CD4-positive, alpha-beta T cell (primary cell): ENCODE results near the gene AGXT. TPM values are rescaled to one million over a fixed set of nuclear protein-coding genes. Genes with fewer than 3 reads are reported as not detected.

Source experiments
- ATAC-seq: fragments of 200-7000 bp; cut with Tn5 transposase; one replicate; pipeline ENCODE4 v1.10.0; 2022; ENCODE audit warnings: mild to moderate bottlenecking; ENCODE audit not compliant: poor library complexity
- CTCF ChIA-PET: fragments of 350-600 bp; sonication (Branson Sonifier 250); formaldehyde crosslinking; loops from one replicate; lab custom pipeline; 2021; ENCODE audit warnings: antibody characterized with exemption, inconsistent platforms; lab: Charles Lee
- POLR2A ChIA-PET: fragments of 350-600 bp; sonication (Branson Sonifier 250); formaldehyde crosslinking; loops from one replicate; lab custom pipeline; 2021; ENCODE audit warnings: antibody characterized with exemption, inconsistent platforms; lab: Charles Lee
- DNase-seq, 14 experiments: peaks; one replicate each; pipeline ENCODE4 v3.0.0-alpha.2; 2013 to 2020; ENCODE audit warnings: mixed read lengths in 2 of 14
- H3K27ac ChIP-seq, 2 donors: one replicate each; pipeline versions ENCODE4 v1.5.1 to v1.7.0; 2013; ENCODE audit warnings: low read length in 2 of 2, low read depth in 1 of 2, mild to moderate bottlenecking in 1 of 2
- H3K27me3 ChIP-seq, 2 experiments: 1 replicate in 1 of 2; 2 replicates in 1 of 2; pipeline versions ENCODE4 v1.6.1 to v1.7.0; 2013; ENCODE audit warnings: low read length in 2 of 2, control low read depth in 1 of 2, mild to moderate bottlenecking in 1 of 2, moderate library complexity in 1 of 2; ENCODE audit not compliant: insufficient read depth in 2 of 2, control insufficient read depth in 1 of 2
- H3K36me3 ChIP-seq: one replicate; pipeline ENCODE4 v1.6.1; 2013; ENCODE audit warnings: low read length, control low read depth; ENCODE audit not compliant: insufficient read depth
- H3K4me1 ChIP-seq: one replicate; pipeline ENCODE4 v1.6.1; 2013; ENCODE audit warnings: low read length, control low read depth; ENCODE audit not compliant: insufficient read depth
- H3K4me3 ChIP-seq: one replicate; pipeline ENCODE4 v1.5.1; 2013; ENCODE audit warnings: mild to moderate bottlenecking, low read length, moderate library complexity
- H3K9me3 ChIP-seq, 2 experiments: 1 replicate in 1 of 2; 2 replicates in 1 of 2; pipeline versions ENCODE4 v1.6.1 to v1.7.0; 2013; ENCODE audit warnings: low read length in 2 of 2, mild to moderate bottlenecking in 2 of 2, control low read depth in 1 of 2, moderate library complexity in 1 of 2; ENCODE audit not compliant: control insufficient read depth in 1 of 2, insufficient read depth in 1 of 2
- H3K27ac Mint-ChIP-seq: one replicate; pipeline ENCODE4 v1.8.0; 2020; ENCODE audit warnings: mixed read lengths
- H3K27me3 Mint-ChIP-seq: one replicate; pipeline ENCODE4 v1.8.0; 2021; ENCODE audit warnings: mixed read lengths
- H3K36me3 Mint-ChIP-seq: one replicate; pipeline ENCODE4 v1.8.0; 2021; ENCODE audit warnings: low read depth, mixed read lengths
- H3K4me1 Mint-ChIP-seq: one replicate; pipeline ENCODE4 v1.8.0; 2021; ENCODE audit warnings: low read depth, mixed read lengths
- H3K4me3 Mint-ChIP-seq: one replicate; pipeline ENCODE4 v1.8.0; 2020; ENCODE audit warnings: mild to moderate bottlenecking, mixed read lengths
- H3K9me3 Mint-ChIP-seq: one replicate; pipeline ENCODE4 v1.8.0; 2020; ENCODE audit warnings: mixed read lengths
- CTCF ChIP-seq: fragments of 200-600 bp; IDR thresholded peaks from one replicate; pipeline ENCODE4 v1.8.0; 2022; ENCODE audit warnings: antibody characterized with exemption, mild to moderate bottlenecking
- intact Hi-C, 2 experiments: fragments of 100-400 bp; cut with DNase I in 1 of 2; cut with micrococcal nuclease in 1 of 2; formaldehyde crosslinking; loops; one replicate each; pipeline versions ENCODE4 v1.15.1 to v1.9.0; 2023 to 2025; cut with DNase I, micrococcal nuclease
- total RNA-seq, 174 experiments: library from RNA in 2 of 174; stranded (reverse) in 2 of 174; gene quantifications; one replicate each; pipeline ENCODE4 v1.2.3 and lab custom pipeline; 2021 to 2026

The AGXT gene
- total RNA-seq, 2 experiments from 2014 or later: not detected

GRCh38 chr2:240906141-240906910, 37.7 kb downstream of the AGXT start, which contains the start of gene CROCC2:
Gene CROCC2, plus strand, starts transcription at chr2:240906336. Its CDS starts 178 bp downstream, at chr2:240906514.
- H3K36me3 Mint-ChIP-seq: no peaks in the 10 kb centered on the region
- ATAC-seq: no peak
- peaks cover 0 to 5% of the 10 kb centered on the region in 2 experiments for H3K9me3 ChIP-seq
- H3K27ac ChIP-seq: no peak within 1 kb of the TSS
- no peak within 1 kb of the TSS for H3K27ac Mint-ChIP-seq
- no peaks in the 10 kb centered on the region for H3K4me1 ChIP-seq
- H3K4me3 ChIP-seq: no peak within 1 kb of the TSS
- H3K4me3 Mint-ChIP-seq: no peak within 1 kb of the TSS
- H3K9me3 Mint-ChIP-seq: no peaks in the 10 kb centered on the region
- no peak for TF ChIP-seq CTCF
- intact Hi-C loops: no loop called here
- no peak for DNase-seq
- H3K27me3 ChIP-seq: no peaks in the 10 kb centered on the region
- ChIA-PET CTCF (no interaction called here), POLR2A (no interaction called here)
- H3K4me1 Mint-ChIP-seq: no peaks in the 10 kb centered on the region
- H3K27me3 Mint-ChIP-seq: peaks cover 7% of the 10 kb centered on the region
- no peaks in the 10 kb centered on the region for H3K36me3 ChIP-seq

GRCh38 chr2:240906911-240907590, 38.4 kb downstream of the AGXT start:
- H3K4me3 Mint-ChIP-seq: no peak overlapping the region
- no peak overlapping the region for H3K4me3 ChIP-seq
- peaks cover 0 to 2% of the 10 kb centered on the region in 2 experiments for H3K27me3 ChIP-seq
- no peaks in the 10 kb centered on the region for H3K9me3 Mint-ChIP-seq
- H3K4me1 ChIP-seq: no peaks in the 10 kb centered on the region
- H3K36me3 Mint-ChIP-seq: no peaks in the 10 kb centered on the region
- no peak overlapping the region for H3K27ac ChIP-seq
- no peak for TF ChIP-seq CTCF
- H3K27me3 Mint-ChIP-seq: peaks cover 13% of the 10 kb centered on the region
- CTCF ChIA-PET: no interaction called here
- H3K36me3 ChIP-seq: no peaks in the 10 kb centered on the region
- intact Hi-C loops: no loop called here
- DNase-seq (no peak), ATAC-seq (no peak)
- H3K4me1 Mint-ChIP-seq: no peaks in the 10 kb centered on the region
- H3K9me3 ChIP-seq: peaks cover 0 to 2% of the 10 kb centered on the region in 2 experiments
- POLR2A ChIA-PET: no interaction called here
- H3K27ac Mint-ChIP-seq: no peak overlapping the region

GRCh38 chr2:240909216-240909974, 40.8 kb downstream of the AGXT start:
- Histone ChIP-seq H3K4me1 (no peaks in the 10 kb centered on the region), H3K9me3 (peaks cover 0 to 4% of the 10 kb centered on the region in 2 experiments), H3K4me3 (no peak overlapping the region), H3K36me3 (no peaks in the 10 kb centered on the region), H3K27ac (no peak overlapping the region), H3K27me3 (peaks cover 8 to 9% of the 10 kb centered on the region in 2 experiments)
- ChIA-PET POLR2A (no interaction called here), CTCF (no interaction called here)
- Mint-ChIP-seq H3K27me3 (peaks cover 21% of the 10 kb centered on the region), H3K27ac (no peak overlapping the region), H3K36me3 (no peaks in the 10 kb centered on the region), H3K9me3 (no peaks in the 10 kb centered on the region), H3K4me1 (no peaks in the 10 kb centered on the region), H3K4me3 (no peak overlapping the region)
- intact Hi-C loops: no loop called here
- no peak for TF ChIP-seq CTCF
- DNase-seq (no peak), ATAC-seq (no peak)
